HepG2 (cell line): ENCODE data around the gene DQX1. TPM values are rescaled to one million over a fixed set of nuclear protein-coding genes. Genes with fewer than 3 reads are reported as not detected.

Experiments used
- ARID4A ChIP-seq: sonication (generic); formaldehyde crosslinking; IDR thresholded peaks from 2 replicates; pipeline ENCODE4 v1.5.0; 2020; ENCODE audit warnings: mild to moderate bottlenecking, missing genetic modification reagents, borderline replicate concordance
- ARNT ChIP-seq: fragments of 450-650 bp; IDR thresholded peaks from 2 replicates; pipeline ENCODE4 v1.6.1; 2017
- ATF7-NPFF ChIP-seq: sonication (generic); formaldehyde crosslinking; IDR thresholded peaks from 2 replicates; pipeline ENCODE4 v1.8.1; 2023; ENCODE audit warnings: mild to moderate bottlenecking, low read depth, missing genetic modification reagents, moderate library complexity
- CREM ChIP-seq, 2 experiments: sonication (generic) in 1 of 2; formaldehyde crosslinking in 1 of 2; IDR thresholded peaks; 2 replicates each; pipeline versions ENCODE4 v1.4.0 to v1.6.1; 2016 to 2020; ENCODE audit warnings: antibody characterized with exemption in 1 of 2, mild to moderate bottlenecking in 1 of 2, missing genetic modification reagents in 1 of 2
- CSRNP1 ChIP-seq: sonication (generic); formaldehyde crosslinking; IDR thresholded peaks from 2 replicates; pipeline ENCODE4 v1.8.1; 2023; ENCODE audit warnings: mild to moderate bottlenecking, missing genetic modification reagents
- KAT8 ChIP-seq: IDR thresholded peaks from 2 replicates; pipeline ENCODE4 v1.6.1; 2016; ENCODE audit warnings: missing genetic modification reagents, missing compliant biosample characterization
- KLF15 ChIP-seq: sonication (generic); formaldehyde crosslinking; IDR thresholded peaks from 2 replicates; pipeline ENCODE4 v1.8.1; 2023; ENCODE audit warnings: borderline replicate concordance, mild to moderate bottlenecking, inconsistent platforms, missing genetic modification reagents, mixed read lengths
- NR2F6 ChIP-seq, 2 experiments: IDR thresholded peaks; 2 replicates each; pipeline ENCODE4 v1.6.1; 2016; ENCODE audit warnings: antibody characterized with exemption in 1 of 2, mild to moderate bottlenecking in 1 of 2
- SIX4 ChIP-seq: sonication (generic); formaldehyde crosslinking; IDR thresholded peaks from 2 replicates; pipeline ENCODE4 v1.4.0; 2020; ENCODE audit warnings: missing genetic modification reagents
- SNAI1 ChIP-seq: sonication (generic); formaldehyde crosslinking; IDR thresholded peaks from 2 replicates; pipeline ENCODE4 v1.5.0; 2020; ENCODE audit warnings: mild to moderate bottlenecking, missing genetic modification reagents, borderline replicate concordance
- TFDP1 ChIP-seq: IDR thresholded peaks from 2 replicates; pipeline ENCODE4 v1.6.1; 2016; ENCODE audit warnings: missing compliant biosample characterization, missing genetic modification reagents, borderline replicate concordance
- ZNF605 ChIP-seq: sonication (generic); formaldehyde crosslinking; IDR thresholded peaks from 2 replicates; pipeline ENCODE4 v1.8.0; 2022; ENCODE audit warnings: mild to moderate bottlenecking, missing genetic modification reagents
- ZNF781 ChIP-seq: sonication (generic); formaldehyde crosslinking; IDR thresholded peaks from 2 replicates; pipeline ENCODE4 v1.5.1; 2020; ENCODE audit warnings: borderline replicate concordance, mild to moderate bottlenecking, missing genetic modification reagents; ENCODE audit errors: not compliant biosample characterization
- ZSCAN20 ChIP-seq: sonication (generic); formaldehyde crosslinking; IDR thresholded peaks from 2 replicates; pipeline ENCODE4 v1.4.0; 2020; ENCODE audit warnings: missing genetic modification reagents, mild to moderate bottlenecking, borderline replicate concordance
- polyA plus RNA-seq, 8 experiments: library from polyadenylated mRNA; depleted of rRNA in 3 of 8; stranded (reverse) in 7 of 8; unstranded in 1 of 8; fragments of >200 nt; fragmentation: Illumina TruSeq in 4 of 8; extraction: Trizol in 4 of 8; gene quantifications; 2 replicates each; pipeline versions ENCODE4 v1.2.1 to v1.2.3, GENCODE V29; 2011 to 2016; ENCODE audit warnings: low read depth in 4 of 8, missing spikeins in 1 of 8, mixed read lengths in 1 of 8; ENCODE audit not compliant: insufficient read depth in 1 of 8
- total RNA-seq, 5 experiments: library from RNA; depleted of rRNA; stranded (reverse); fragments of >200 nt; fragmentation: Illumina TruSeq; extraction: Trizol; gene quantifications; 2 replicates each; pipeline ENCODE4 v1.2.3, GENCODE V29; 2016; ENCODE audit warnings: low read depth in 1 of 5
- TF ChIP-seq, protein P1 (sequence below): sonication (generic); formaldehyde crosslinking; IDR thresholded peaks from 2 replicates; pipeline ENCODE4 v1.4.0; 2020; ENCODE audit warnings: missing genetic modification reagents
- TF ChIP-seq, protein P2 (sequence below): sonication (generic); formaldehyde crosslinking; IDR thresholded peaks from 2 replicates; pipeline ENCODE4 v1.5.0; 2020; ENCODE audit warnings: missing genetic modification reagents
- TF ChIP-seq, protein P3 (sequence below): IDR thresholded peaks from 2 replicates; pipeline ENCODE4 v1.6.1; 2016; ENCODE audit warnings: missing genetic modification reagents, missing compliant biosample characterization

Gene DQX1
- total and polyA plus RNA-seq, 2 of the 13 experiments (the other 11 are each of a cell fraction or from before 2014, with no cell fraction given), result 27.6 to 89.8 TPM

DNA sequence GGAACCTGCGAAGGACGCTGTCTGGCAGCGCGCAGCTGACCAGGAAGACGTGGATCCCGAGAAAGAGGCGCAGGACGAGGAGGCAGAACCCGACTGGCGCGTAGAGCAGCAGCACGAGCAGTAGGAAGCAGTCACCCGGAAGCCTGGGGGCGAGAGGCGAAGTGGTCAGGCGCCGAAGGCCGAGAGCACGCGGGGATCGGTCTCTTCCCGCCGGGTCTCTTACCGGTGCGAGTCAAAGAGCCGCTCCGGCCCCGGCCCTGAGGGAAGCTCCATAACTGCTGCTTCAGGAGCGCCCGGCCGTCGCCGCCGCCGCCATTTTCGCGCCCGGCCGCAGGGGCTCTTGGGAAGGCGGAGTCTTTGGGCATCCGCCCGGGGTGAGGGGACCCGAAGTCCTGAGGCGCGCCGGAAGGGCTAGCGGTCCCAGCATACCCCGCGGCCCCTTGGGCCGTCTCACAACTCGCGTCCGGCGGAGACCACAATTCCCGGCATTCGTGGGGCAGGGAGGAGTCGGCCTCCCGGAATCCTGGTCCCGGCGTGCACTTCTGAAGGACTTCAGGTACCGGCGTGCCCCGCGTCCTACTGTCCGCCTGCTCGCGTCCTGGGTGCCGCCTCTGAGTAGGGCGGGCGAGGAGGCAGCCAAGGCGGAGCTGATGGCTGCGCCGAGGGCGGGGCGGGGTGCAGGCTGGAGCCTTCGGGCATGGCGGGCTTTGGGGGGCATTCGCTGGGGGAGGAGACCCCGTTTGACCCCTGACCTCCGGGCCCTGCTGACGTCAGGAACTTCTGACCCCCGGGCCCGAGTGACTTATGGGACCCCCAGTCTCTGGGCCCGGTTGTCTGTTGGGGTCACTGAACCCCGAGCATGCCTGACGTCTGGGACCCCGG, 3.6 kb upstream of the DQX1 start, which contains the start of the genes AUP1 and HTRA2 (continued):
- TF ChIP-seq TFDP1 (peak; percentile 43; the same call in 1 of the 2 replicates), ZSCAN20 (CRISPR knock-in tag) (0 out of 2 replicates have a peak, but pooled peaks have one; percentile 26), CSRNP1 (CRISPR knock-in tag) (no peak; the same call in none of the 2 replicates), ARNT (no peak), CREM (IDR thresholded peaks at IDR 0.05) (peak; percentile 98), CREM (CRISPR knock-in tag; IDR thresholded peaks at IDR 0.05) (no peak), SIX4 (CRISPR knock-in tag) (no peak), KAT8 (CRISPR knock-in tag) (peak; percentile 98), ARID4A (peak; percentile 98), NR2F6 (IDR thresholded peaks at IDR 0.05) (peak; percentile 67; the same call in 1 of the 2 replicates), NR2F6 (CRISPR knock-in tag; IDR thresholded peaks at IDR 0.05) (peak; percentile 79), SNAI1 (CRISPR knock-in tag) (0 out of 2 replicates have a peak, but pooled peaks have one; percentile 90), KLF15 (peak; percentile 75; the same call in 1 of the 2 replicates), ATF7-NPFF (CRISPR knock-in tag) (0 out of 2 replicates have a peak, but pooled peaks have one; percentile 30), ZNF605 (CRISPR knock-in tag) (peak; percentile 97), ZNF781 (CRISPR knock-in tag) (peak; percentile 44)
- TF ChIP-seq, protein P1, sequence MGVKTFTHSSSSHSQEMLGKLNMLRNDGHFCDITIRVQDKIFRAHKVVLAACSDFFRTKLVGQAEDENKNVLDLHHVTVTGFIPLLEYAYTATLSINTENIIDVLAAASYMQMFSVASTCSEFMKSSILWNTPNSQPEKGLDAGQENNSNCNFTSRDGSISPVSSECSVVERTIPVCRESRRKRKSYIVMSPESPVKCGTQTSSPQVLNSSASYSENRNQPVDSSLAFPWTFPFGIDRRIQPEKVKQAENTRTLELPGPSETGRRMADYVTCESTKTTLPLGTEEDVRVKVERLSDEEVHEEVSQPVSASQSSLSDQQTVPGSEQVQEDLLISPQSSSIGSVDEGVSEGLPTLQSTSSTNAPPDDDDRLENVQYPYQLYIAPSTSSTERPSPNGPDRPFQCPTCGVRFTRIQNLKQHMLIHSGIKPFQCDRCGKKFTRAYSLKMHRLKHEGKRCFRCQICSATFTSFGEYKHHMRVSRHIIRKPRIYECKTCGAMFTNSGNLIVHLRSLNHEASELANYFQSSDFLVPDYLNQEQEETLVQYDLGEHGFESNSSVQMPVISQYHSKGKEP (CRISPR knock-in tag), result no peak
- TF ChIP-seq, protein P2, sequence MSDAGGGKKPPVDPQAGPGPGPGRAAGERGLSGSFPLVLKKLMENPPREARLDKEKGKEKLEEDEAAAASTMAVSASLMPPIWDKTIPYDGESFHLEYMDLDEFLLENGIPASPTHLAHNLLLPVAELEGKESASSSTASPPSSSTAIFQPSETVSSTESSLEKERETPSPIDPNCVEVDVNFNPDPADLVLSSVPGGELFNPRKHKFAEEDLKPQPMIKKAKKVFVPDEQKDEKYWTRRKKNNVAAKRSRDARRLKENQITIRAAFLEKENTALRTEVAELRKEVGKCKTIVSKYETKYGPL, result peak; percentile 15
- TF ChIP-seq, protein P3, sequence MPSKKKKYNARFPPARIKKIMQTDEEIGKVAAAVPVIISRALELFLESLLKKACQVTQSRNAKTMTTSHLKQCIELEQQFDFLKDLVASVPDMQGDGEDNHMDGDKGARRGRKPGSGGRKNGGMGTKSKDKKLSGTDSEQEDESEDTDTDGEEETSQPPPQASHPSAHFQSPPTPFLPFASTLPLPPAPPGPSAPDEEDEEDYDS (CRISPR knock-in tag), result peak; percentile 78
